VCaP (cell line): Measurements from ENCODE around the gene HDAC8.

ENCODE experiments used
- H3K27ac ChIP-seq: fragments of 450-650 bp; 2 replicates; pipeline ENCODE4 v1.5.1; 2017
- CTCF ChIP-seq: fragments of 450-650 bp; conservative IDR thresholded peaks from 2 replicates; pipeline ENCODE4 v1.5.1; 2017; ENCODE audit warnings: mild to moderate bottlenecking, moderate library complexity

HDAC8 gene

GRCh38 chrX:72367516-72367915 is 205.1 kb downstream of the HDAC8 start:
- TF ChIP-seq CTCF: no peak
- no peak overlapping the region for H3K27ac ChIP-seq

- no peak for TF ChIP-seq CTCF
- no peak overlapping the region for H3K27ac ChIP-seq
Measured at GRCh38 chrX:72366701-72367454, 205.8 kb downstream of the HDAC8 start.

DNA sequence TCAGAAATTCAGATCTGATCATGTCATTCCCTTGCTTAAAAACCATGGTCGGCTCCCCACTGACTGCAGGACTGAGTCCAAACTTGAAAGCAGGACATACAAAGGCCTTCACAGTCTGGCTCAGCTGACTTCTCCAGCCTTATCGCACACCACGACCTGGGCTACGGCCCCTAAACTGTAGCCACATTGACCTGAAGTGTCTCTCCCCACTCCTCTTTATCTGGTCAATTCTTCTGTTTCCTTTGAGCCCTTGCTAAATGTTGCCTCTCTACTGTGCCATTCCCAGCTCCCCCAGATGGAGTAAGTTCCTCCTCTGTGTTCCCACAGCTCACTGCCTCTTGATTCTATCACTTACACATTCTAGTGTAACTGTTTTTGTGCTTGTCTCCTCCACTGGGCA is 206.5 kb downstream of the HDAC8 start:
- H3K27ac ChIP-seq: no peak overlapping the region
- no peak for TF ChIP-seq CTCF

GRCh38 chrX:72365126-72365525 is 207.5 kb downstream of the HDAC8 start:
- H3K27ac ChIP-seq: no peak overlapping the region
- TF ChIP-seq CTCF: no peak

GRCh38 chrX:72360326-72360725 is 212.3 kb downstream of the HDAC8 start:
- TF ChIP-seq CTCF: no peak

GRCh38 chrX:72358313-72358712 is 214.3 kb downstream of the HDAC8 start:
- no peak for TF ChIP-seq CTCF
- H3K27ac ChIP-seq: no peak overlapping the region

More at GRCh38 chrX:72360326-72360725, 212.3 kb downstream of the HDAC8 start:
- no peak overlapping the region for H3K27ac ChIP-seq

DNA sequence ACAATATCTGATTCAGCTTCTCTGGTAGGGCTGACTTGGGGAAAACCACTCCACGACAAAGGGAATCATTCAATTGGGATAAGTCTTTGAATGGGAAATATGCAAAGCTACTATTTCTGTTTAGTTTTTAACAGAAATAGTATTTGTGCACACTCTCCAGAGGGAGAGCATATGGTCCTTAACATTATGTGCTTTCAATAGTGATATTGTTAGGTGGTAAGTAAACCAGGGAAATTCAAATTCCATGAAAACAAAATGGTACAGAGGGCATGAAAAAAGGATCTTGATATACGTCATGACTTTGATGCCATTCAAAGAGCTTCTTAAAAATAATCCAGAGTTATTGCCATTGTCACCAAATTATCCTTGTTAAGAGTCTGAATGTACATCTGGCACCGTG is 219.9 kb downstream of the HDAC8 start:
- H3K27ac ChIP-seq: no peak overlapping the region
- no peak for TF ChIP-seq CTCF
